Ramos (cell line): ENCODE measurements around the gene SP3.

Experiments
- in situ Hi-C: fragments of 300-500 bp; cut with MboI; formaldehyde crosslinking; loops from one replicate; pipeline ENCODE4 v1.14.3; 2022; ENCODE audit warnings: low sequenced_read_pairs; ENCODE audit not compliant: unreplicated experiment

SP3 gene

DNA sequence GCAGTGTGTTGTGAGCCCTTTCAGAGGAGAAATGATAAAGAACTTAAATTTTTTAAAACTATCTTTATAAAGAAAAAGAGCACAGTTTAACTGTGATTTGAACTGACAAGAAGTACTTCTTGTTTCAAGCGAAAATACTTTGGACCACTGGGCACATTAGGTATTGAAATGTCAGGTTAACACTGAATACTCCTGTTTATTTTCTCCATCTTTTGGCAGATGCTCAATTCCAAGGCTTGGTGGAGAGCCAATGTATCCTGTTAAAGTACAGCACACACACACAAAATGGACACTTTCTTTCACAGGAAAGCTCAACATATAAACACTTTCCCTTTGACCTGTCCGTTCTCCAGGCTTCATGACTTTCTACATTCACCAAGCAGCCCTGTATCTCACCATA, 32.6 kb upstream of the SP3 start:
- in situ Hi-C loops = no loop called here

DNA sequence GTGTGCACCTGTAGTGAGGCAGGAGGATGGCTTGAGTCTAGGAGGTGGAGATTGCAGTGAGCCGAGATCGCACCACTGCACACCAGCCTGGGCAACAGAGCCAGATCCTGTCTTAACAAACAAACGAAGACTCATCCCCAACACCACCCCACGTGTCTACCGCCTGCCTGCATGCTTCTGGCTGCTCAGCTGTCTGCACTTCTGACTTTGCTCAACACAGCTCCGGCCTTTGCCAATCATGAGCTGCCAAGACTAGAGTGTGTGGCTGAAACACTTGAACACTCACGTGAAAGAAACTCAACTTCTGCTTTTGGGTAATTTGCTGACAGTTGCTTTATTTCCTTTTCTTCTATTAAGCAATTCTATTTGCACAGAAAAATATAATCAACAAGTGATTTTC, 32.1 kb upstream of the SP3 start:
- in situ Hi-C loops = no loop called here

DNA sequence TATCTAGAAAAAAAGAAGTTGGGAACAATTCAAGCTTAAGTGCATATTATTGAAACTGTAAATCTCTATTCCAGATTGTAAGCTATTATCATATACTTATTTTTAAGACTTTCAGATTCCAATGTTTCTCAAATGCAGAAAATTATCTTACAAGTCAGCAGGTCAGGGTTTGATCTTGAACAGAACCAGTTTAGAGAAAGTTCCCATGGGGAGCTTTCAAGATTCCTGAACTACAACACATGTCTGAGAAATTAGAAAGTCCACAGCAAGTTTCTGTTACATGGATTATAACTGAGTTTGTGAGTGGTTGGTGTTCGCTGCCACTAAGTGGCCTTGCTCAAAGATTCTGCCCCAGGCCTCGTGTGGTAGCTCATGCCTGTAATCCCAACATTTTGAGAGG, 31.6 kb upstream of the SP3 start:
- in situ Hi-C loops = no loop called here

DNA sequence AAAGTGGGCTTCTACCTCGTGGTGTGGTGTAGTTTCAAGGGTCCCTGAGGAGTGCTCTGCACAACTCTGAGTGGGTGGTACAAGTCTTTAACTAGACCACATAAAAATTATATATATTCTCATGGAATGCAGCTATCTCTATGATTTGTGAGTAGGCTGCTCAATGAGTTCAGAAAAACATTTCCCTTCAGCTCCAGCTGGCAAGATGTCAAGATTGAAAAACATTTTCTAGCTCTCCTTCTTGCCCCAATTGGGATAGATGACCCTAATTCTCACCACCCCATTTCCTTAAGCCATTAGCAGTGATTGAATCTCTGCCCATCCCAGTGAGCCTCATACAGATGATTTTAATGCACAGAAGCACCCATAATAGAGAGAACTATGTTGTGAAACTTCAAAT, 28.3 kb upstream of the SP3 start:
- in situ Hi-C loops = no loop called here

DNA sequence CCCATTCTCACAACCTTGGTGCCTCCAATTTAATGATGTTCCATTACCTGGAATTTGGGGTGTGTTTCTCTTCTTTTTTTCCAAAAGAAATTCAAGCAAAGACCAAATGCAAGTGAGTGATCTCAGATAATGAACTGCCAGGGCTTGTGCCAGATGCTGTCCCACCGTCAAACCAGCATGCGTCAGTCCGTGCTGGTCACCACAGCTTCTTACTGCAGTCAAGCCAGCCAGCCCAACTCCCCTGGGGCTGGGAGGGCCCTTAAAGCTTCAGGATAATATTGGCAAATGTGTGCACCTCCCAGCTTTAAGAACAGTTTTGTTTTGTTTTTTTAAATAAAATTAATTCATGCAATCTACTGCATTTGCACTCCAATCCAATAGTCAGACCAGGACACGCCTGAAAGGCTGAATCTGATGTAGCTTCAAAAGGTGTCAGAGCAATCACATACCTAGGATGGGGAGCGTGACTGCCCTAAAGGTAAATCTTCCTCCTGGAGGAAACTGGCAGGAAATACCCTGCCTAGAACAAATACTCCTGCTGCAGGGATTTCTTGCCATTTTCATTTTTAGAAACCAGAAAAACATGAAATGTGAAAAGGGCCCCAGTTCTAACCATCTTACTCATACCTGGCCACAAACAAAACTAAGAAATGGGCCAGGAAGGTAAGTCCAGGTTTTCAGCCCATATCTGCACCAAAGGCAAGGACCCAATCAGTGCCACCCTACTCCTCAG, 26.8 kb upstream of the SP3 start:
- in situ Hi-C loops = no loop called here

DNA sequence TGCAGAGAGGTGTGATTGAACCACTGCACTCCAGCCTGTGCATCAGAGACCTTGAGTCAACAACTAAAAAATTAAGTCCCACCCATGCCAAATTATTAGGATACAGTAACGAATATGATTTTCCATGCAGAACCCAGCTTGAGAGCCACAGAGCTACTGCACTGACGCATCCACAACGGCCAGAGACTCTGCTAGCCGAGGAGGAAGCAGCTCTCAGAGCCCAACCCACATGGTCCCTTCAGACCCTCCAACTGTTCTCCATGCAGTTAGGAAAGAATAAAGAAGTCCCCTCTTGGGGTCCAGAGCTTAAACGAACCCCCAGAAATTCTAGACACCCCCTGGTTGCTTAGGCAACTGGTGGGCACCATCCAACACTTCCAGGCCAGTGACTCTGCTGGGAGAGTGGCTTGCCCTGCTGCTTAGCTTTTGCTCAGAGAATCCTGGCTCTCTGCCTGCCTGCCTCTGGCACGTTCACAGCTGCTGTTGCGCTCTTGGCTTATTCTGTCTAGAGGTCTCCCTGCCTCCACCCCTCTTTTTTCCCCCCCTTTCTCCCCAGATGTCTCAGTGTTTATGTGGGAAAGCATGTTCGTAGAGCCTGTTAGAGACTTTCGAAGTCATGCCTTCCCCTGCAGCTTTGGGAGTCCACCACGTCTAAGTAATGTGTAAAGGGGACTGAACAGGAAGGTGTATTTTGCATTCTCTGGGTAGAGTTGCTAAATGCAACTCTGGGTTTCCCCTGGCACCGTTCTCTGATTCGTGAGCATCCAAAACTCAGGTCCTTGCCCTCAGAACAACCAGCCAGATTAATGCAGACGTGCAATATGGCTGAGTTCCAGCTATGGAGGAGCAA, 26.0 kb upstream of the SP3 start:
- in situ Hi-C loops = no loop called here

DNA sequence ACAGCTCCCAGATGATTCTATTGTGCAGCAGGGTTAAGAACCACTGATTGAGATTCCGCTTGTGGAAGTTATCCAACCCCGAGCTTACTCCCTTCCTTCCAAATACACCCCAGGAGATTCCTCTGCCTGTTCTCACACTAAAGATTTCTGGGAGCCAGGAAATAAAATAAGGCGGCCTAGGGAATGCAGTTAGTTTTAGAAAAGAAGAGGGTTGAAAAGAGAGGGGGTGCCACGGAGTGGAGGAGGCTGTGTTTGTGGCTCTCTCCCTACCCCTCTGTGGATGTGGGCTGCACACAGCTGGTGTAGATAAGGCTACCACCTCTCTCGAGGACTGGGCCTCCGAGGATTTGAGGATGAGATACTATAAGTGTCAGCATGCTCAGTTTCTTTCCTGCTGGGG, 25.1 kb upstream of the SP3 start:
- in situ Hi-C loops = no loop called here

DNA sequence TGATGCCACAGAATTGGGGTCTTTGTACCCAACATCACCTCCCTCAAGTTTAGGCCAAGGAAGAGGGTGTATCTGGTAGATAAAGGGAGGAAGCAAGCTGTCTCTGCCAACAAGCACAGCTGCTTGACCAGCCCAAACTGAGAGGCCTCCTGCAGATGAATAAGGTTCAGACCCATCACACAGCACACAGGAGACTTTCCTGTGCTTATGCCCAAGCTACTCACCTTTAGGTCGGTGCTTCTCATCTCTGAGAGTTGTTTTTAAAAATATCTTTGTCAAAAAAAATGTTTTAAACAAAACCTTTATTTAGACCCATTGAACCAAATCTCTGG, 24.7 kb upstream of the SP3 start:
- in situ Hi-C loops = no loop called here

DNA sequence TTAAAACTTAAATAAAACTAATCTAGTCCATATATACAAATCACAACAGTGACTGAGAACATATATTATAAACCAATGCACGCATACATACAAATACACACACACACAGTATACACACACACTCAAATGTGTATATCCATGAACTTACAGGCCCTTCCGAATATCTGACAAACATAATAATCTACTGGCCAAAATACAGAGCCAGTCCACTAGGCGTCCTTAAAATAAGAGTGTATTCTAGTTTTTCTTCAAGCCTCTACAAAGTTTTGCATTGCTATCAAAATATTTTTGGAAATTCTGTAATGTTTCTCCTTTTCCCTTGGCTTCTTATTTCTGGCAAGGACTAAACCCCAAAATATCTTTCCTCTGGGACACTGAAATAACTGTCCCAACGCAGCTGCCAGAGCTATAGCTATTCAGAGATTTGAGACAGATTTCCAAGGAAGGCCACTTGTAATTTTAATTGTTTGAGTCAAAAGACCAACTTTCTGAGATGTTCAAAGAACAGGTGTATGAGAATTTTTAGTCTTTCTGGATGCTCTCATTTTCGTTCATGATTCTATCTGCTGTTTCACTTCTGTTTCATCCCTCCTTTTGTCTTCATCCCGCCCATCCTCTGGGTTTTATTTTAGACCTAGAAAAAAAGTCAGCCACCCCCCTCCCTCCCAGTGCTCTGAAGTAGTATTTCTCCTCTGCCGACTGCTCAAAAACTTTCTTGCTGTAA, 24.1 kb upstream of the SP3 start:
- in situ Hi-C loops = no loop called here

DNA sequence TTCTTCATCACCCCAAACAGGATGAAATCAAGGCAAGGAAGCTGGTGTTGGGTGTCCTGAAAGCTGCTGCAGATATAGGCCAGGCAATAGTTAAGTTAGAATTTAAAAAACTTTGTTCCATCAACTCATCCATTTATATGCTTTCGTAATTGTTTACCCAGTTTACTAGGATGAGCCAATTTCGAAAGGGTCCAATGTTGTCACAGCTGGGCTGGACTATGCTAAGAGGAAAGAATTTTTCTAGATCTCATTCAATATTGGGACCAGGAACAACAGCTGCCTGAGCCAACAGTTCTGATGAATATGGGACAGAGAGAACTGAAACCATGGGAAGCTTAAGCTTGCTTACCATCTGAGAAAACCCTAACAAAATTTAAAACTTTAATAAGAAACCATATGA, 21.6 kb upstream of the SP3 start:
- in situ Hi-C loops = no loop called here

DNA sequence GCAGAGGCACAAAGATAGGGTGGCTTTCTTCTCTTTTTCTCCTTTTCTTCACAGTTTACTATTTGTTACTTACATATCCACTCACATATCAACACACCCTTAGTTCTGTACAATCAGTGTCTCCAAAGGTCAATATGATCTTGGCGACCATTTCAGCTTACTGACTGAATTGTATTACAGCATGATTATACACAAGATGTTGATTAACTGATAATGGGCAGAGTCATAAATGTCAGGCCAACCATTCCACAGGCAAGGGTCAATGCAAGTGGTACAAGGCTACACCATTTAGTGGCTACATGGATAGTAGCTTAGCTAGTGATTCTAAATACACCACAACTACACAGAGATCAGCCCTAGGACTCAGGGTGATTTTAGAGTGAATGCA, 20.4 kb upstream of the SP3 start:
- in situ Hi-C loops = no loop called here

DNA sequence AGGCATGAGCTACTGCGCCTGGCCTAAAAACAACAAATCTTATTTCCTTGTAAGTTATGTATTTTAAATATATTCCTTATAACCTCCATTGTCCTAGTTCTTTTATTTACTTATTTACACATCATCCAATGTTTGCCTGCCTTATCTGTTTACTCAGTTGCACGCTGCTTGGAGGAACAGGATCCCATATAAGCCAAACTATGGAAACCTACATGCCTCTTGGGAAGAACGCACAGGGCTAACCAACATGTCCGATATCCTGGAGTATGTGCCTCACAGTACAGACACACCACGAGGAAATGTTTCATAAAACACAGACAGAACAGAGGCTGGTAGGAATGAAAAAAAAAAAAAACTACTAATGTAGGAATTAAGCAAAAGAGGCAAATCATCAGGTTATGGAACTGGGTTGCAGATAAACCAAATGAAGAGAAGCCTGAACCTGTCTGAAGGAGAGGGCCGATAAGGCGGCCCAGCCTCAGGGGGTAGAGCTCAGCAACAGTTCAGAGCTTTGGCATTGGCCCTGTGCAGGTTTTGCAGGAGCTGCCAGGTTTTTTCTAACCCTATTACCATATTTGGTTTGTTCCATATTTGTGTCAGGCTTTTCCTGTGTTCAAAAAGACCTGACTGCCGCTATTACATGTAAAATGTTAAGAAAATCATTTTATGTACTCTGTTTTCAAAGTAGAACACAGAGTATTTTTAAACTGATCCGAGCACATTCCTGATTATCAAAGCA, 19.9 kb upstream of the SP3 start:
- in situ Hi-C loops = no loop called here

DNA sequence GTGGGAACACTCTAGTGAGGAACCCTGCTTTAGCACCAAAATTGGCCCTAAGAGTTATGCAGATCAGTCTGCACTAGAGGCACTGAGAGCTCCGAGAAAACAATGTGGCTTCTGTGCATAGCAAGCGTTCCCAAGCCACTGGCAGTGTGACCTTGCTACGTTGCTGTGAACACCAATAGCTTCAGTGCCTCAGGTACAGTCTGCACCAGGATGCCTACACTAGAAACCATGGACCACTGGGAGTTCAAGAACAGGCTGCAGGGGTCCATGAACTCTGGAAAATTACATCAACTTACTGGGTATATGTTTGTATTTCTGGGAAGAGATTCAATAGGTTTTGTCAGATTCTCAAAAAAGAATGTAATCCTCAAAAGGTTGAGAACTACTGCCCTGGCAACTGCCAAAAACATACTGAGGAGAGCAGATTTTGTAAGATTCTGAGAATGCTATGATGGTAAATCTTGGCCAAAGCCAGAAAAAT, 18.3 kb upstream of the SP3 start:
- in situ Hi-C loops = no loop called here

DNA sequence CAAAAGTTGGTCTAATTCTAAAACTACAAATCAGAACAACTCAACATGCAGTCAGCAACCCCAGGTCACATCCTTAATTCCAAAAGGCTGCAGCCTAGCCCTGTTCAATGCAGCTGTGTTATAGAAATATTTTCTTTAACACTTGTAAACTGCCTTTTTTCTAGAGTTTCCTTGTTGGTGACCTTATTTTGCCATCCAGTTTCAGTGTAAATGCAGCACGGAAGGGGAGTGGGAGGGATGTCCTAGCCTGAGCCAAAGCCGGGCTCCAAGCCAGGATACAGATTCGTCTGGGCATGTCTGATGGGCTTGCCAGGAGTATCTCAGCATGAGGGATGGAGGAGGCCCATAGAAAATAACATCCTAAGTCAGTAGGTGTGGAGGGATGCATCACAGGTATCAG, 17.7 kb upstream of the SP3 start:
- in situ Hi-C loops = no loop called here

DNA sequence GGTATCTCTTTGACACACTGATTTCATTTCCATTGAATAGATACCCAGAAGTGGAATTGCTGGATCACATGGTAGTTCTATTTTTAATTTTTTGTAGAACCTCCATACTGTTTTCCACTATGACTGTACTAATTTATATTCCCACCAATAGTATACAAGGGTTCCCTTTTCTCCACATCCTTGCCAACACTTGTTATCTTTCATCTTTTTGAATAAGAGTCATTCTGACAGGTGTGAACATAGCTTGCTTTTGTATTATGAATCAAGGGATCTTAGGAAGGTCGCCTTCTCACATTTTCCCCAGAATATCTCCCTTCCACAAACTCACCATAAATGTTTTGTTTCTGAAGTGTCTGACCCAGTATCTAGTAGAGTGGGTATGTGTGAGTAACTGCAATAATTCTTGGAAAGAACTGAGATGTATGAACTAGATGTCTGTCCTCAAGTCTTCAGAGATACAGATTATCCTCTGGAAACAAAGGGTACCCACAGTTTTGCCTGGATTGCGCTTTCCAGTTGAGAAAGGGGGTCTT, 17.1 kb upstream of the SP3 start:
- in situ Hi-C loops = no loop called here

DNA sequence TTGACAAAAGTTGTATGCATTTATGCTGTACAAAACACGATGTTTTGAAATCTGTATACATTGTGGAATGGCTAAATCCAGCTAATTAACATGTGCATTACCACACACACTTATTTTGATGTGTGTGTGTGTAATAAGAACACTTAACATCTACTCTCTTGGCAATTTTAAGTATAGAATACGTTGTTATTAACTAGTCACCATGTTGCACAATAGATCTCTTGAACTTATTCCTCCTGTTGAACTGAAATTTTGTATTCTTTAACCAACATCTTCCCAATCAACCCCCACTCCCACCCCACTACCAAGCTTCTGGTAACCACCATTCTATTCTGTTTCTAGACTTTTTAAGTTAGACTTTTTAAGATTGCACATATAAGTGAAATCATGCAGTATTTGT, 16.3 kb upstream of the SP3 start:
- in situ Hi-C loops = no loop called here

DNA sequence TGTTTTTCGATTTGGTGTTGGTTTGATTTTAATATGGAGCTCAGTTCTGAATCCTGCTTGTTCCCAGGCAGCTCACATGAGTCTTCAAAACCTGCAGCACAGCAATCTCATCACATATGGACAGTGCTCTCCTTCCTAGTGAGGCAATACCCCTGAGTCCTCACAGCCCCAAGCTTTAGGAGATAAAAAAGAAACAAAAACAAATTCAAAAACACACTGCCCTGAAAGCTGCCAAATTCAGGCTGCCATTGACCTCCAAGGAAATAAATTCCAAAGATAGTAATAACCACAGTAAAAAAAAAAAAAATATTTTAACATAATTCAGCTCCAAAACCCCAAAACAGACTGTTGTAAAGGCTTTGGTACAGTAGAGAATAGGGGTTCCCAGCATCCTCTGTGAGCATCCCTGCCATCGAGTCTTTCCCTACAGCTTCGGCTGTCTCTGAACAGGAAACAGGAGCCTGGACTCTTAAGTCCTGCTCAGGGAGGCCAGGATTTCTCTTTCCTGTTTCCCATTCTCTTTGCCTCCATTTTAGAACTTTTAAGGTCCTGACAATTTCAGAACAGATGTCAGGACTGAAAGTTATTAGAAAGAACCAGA, 14.7 kb upstream of the SP3 start:
- in situ Hi-C loops = no loop called here

DNA sequence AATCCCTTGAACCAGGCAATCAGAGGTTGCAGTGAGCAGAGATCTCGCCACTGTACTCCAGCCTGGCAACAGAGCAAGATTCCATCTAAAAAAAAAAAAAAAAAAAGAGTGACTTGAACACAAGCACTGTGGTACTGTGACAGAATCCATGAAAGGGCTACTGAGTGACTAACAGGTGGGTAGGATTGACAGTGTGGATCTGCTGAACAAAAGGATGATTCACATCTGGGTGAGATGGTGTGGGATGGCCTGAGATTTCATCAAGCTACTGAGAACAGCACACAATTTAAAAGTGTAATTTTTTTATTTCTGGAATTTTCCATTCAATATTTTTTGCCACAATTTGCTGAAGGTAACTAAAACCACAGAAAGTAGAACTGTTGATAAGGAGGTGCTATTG, 13.3 kb upstream of the SP3 start:
- in situ Hi-C loops = no loop called here

DNA sequence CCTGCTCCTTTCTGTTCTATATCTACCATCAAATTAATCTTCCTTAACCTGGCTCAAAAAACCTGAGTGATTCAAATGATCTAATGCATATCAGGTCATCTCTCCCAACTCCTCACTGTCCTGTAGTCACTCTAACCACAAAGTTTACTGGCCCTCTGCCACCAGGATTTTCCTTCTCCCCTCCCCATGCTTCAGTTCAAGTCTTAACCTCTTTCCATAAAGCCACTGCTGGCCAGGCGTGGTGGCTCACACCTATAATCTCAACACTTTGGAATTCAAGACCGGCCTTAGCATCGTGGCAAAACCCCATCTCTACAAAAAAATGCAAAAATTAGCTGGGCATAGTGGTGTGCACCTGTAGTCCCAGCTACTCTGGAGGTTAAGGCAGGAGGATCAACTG, 7.5 kb upstream of the SP3 start:
- in situ Hi-C loops = no loop called here

DNA sequence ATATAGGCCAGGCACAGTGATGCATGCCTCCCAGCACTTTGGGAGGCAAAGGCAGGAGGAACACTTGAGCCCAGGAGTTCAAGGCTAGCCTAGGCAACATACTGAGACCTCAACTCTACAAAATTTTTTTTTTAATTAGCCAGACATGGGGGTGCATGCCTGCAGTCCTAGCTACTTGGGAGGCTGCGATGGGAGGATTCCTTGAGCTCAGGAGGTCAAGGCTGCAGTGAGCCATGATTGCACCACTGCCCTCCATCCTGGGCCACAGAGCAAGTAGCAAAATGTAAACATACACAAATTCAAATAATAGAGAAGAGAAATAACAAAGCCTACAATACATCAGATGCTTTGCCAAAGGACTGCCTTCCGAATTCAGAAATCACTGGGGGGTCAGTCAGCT, 7.0 kb upstream of the SP3 start:
- in situ Hi-C loops = no loop called here
